CD8-positive, alpha-beta memory T cell (primary cell): ENCODE data around the gene SPDYC. TPM values are rescaled to one million over a fixed set of nuclear protein-coding genes. Genes with fewer than 3 reads are reported as not detected.

ENCODE experiments used
- CTCF ChIA-PET: fragments of 350-600 bp; sonication (Branson Sonifier 250); formaldehyde crosslinking; loops from one replicate; lab custom pipeline; 2021; ENCODE audit warnings: antibody characterized with exemption; lab: Charles Lee
- POLR2A ChIA-PET: fragments of 350-600 bp; sonication (Branson Sonifier 250); formaldehyde crosslinking; loops from one replicate; lab custom pipeline; 2021; ENCODE audit warnings: antibody characterized with exemption; lab: Charles Lee
- DNase-seq, 5 donors: peaks; one replicate each; pipeline versions ENCODE4 v3.0.0 to v3.0.0-alpha.2; 2020 to 2022; ENCODE audit warnings: mixed read lengths in 1 of 5
- H3K27ac ChIP-seq: one replicate; pipeline ENCODE4 v1.7.0; 2013; ENCODE audit warnings: low read depth, mild to moderate bottlenecking, low read length, moderate library complexity
- H3K27me3 ChIP-seq: 2 replicates; pipeline ENCODE4 v1.7.0; 2013; ENCODE audit warnings: low read length, mild to moderate bottlenecking; ENCODE audit not compliant: insufficient read depth, poor library complexity, severe bottlenecking
- H3K36me3 ChIP-seq: 2 replicates; pipeline ENCODE4 v1.7.0; 2013; ENCODE audit warnings: mild to moderate bottlenecking, low read length, moderate library complexity; ENCODE audit not compliant: insufficient read depth
- H3K4me1 ChIP-seq: 2 replicates; pipeline ENCODE4 v1.7.0; 2013; ENCODE audit warnings: mild to moderate bottlenecking, low read length, moderate library complexity; ENCODE audit not compliant: insufficient read depth
- H3K4me3 ChIP-seq: 2 replicates; pipeline ENCODE4 v1.7.0; 2013; ENCODE audit warnings: mild to moderate bottlenecking, low read length
- H3K9me3 ChIP-seq: 2 replicates; pipeline ENCODE4 v1.7.0; 2013; ENCODE audit warnings: mild to moderate bottlenecking, low read length
- H3K27ac Mint-ChIP-seq, 8 donors: one replicate each; pipeline ENCODE4 v1.8.0; 2020 to 2021; ENCODE audit warnings: mixed read lengths in 8 of 8, mild to moderate bottlenecking in 6 of 8, inconsistent platforms in 3 of 8, moderate library complexity in 3 of 8
- H3K27me3 Mint-ChIP-seq, 2 donors: one replicate each; pipeline ENCODE4 v1.8.0; 2020 to 2021; ENCODE audit warnings: mixed read lengths in 2 of 2, mild to moderate bottlenecking in 1 of 2, moderate library complexity in 1 of 2
- H3K36me3 Mint-ChIP-seq, 3 donors: one replicate each; pipeline ENCODE4 v1.8.0; 2020 to 2021; ENCODE audit warnings: mixed read lengths in 3 of 3, inconsistent platforms in 1 of 3, mild to moderate bottlenecking in 1 of 3
- H3K4me1 Mint-ChIP-seq, 3 donors: one replicate each; pipeline ENCODE4 v1.8.0; 2020 to 2021; ENCODE audit warnings: mixed read lengths in 3 of 3, inconsistent platforms in 1 of 3, mild to moderate bottlenecking in 1 of 3
- H3K4me3 Mint-ChIP-seq, 7 donors: one replicate each; pipeline ENCODE4 v1.8.0; 2020 to 2021; ENCODE audit warnings: mixed read lengths in 7 of 7, mild to moderate bottlenecking in 6 of 7, moderate library complexity in 4 of 7, inconsistent platforms in 2 of 7
- H3K9me3 Mint-ChIP-seq, 5 donors: one replicate each; pipeline ENCODE4 v1.8.0; 2020 to 2022; ENCODE audit warnings: mixed read lengths in 5 of 5, mild to moderate bottlenecking in 3 of 5, moderate library complexity in 2 of 5, inconsistent platforms in 1 of 5
- polyA plus RNA-seq: library from polyadenylated mRNA; unstranded; fragments of 300-500 nt; fragmentation: Illumina TruSeq; gene quantifications from one replicate; pipeline ENCODE4 v1.2.3, GENCODE V29; 2021
- total RNA-seq, 2 experiments: library from RNA; stranded (reverse); gene quantifications; one replicate each; pipeline ENCODE4 v1.2.3, GENCODE V29; 2021

Gene SPDYC
- total and polyA plus RNA-seq, 3 experiments from 2014 or later = not detected

DNA sequence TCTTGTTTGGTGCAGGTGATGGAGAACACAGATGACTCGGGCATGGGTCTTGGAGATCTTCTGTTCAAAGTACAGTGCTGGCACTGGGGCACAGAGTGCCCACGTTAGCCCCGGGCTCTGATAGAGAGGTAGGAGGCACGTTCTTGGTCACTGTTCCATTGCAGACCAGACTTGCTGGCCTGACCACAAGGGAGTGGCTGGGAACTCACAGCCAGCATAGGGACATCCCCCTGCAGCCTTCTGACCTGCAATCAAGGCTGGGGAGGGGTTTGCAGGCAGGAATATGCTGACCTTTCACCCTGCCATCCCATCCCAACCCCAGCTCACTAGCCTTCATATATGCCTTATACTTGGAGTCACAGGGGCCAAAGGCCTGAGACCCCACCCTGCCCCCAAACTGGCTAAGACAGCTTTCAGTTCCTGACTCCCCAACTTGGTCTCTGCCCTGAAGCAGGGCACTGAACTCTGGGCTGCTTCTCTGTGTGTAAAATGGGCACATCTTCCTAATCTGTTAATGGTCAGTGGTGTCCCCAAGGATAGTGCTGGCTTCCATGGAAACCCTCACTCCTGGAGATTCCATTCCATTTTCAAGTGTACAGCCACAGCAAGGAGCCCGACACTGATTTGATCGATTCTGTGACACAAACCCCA, 43.3 kb upstream of the SPDYC start:
- Histone ChIP-seq H3K27me3 (no peaks in the 10 kb centered on the region), H3K36me3 (peaks cover 60% of the 10 kb centered on the region), H3K27ac (no peak overlapping the region), H3K9me3 (no peaks in the 10 kb centered on the region), H3K4me1 (peaks cover 7% of the 10 kb centered on the region), H3K4me3 (no peak overlapping the region)
- Mint-ChIP-seq H3K27me3 (no peaks in the 10 kb centered on the region), H3K4me1 (peaks cover 15 to 31% (median 19%) of the 10 kb centered on the region in 3 donors), H3K4me3 (peak overlapping the region in 2 of 7 donors; percentile 17 to 54), H3K27ac (peak overlapping the region in 4 of 8 donors; percentile 29 to 83 (median 68)), H3K9me3 (no peaks in the 10 kb centered on the region), H3K36me3 (peaks cover 3 to 88% (median 8%) of the 10 kb centered on the region in 3 donors)
- ChIA-PET POLR2A (interaction anchor here (0.6 kb wide), 1 partner anchor 9 kb away, joined by 3 read pairs; the partner anchor contains the start of gene ZNHIT2), CTCF (no interaction called here)
- peak in 1 of 5 donors; percentile 31 for DNase-seq

DNA sequence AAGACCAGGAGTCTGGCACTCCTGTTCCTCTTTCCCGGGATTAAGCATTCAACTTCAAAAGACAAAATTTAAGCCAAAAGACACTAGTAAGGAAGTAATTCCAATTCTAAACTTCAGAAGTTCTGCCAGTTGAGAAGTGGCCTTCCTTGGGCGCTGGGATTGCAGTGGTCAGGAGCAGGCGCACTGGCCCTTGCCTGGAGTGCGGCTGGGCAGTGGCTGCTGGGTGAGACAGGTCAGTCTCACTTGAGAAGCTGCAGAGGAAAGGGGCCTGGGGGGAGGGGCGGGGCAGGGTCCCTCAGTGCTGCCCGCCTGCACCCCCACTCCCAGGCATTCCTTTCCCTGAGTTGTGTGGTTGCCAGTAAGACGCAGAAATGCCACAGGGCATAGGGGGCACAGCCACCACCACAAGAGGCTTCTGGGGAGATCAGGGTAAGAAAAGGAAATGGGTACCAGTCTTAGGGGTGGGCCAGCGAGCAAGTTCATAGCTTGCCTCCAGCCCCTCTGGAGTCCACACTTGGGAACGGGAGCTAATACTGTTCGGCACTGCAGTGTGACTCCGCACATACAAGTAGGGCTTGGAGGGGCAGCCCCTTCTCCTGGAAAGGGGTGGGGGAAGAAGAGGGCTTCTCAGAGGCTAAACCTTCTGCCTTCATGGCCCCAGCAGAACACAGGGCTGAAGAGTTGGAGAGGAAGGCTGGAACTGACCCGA, 42.4 kb upstream of the SPDYC start:
- ChIA-PET CTCF (interaction anchor here (1.6 kb wide), 1 partner anchor 280 kb away, joined by 4 read pairs; no protein-coding TSS in a partner anchor), POLR2A (no interaction called here)
- peak in 1 of 5 donors; percentile 32 for DNase-seq
- Mint-ChIP-seq H3K4me1 (peaks cover 9 to 32% (median 12%) of the 10 kb centered on the region in 3 donors), H3K36me3 (peaks cover 0 to 88% (median 8%) of the 10 kb centered on the region in 3 donors), H3K4me3 (no peak overlapping the region), H3K9me3 (no peaks in the 10 kb centered on the region), H3K27ac (peak overlapping the region in 2 of 8 donors; percentile 7 to 33), H3K27me3 (no peaks in the 10 kb centered on the region)
- H3K27ac ChIP-seq = no peak overlapping the region
- no peaks in the 10 kb centered on the region for H3K9me3 ChIP-seq
- H3K4me1 ChIP-seq = peaks cover 11% of the 10 kb centered on the region
- H3K27me3 ChIP-seq = no peaks in the 10 kb centered on the region
- no peak overlapping the region for H3K4me3 ChIP-seq
- peaks cover 69% of the 10 kb centered on the region for H3K36me3 ChIP-seq

DNA sequence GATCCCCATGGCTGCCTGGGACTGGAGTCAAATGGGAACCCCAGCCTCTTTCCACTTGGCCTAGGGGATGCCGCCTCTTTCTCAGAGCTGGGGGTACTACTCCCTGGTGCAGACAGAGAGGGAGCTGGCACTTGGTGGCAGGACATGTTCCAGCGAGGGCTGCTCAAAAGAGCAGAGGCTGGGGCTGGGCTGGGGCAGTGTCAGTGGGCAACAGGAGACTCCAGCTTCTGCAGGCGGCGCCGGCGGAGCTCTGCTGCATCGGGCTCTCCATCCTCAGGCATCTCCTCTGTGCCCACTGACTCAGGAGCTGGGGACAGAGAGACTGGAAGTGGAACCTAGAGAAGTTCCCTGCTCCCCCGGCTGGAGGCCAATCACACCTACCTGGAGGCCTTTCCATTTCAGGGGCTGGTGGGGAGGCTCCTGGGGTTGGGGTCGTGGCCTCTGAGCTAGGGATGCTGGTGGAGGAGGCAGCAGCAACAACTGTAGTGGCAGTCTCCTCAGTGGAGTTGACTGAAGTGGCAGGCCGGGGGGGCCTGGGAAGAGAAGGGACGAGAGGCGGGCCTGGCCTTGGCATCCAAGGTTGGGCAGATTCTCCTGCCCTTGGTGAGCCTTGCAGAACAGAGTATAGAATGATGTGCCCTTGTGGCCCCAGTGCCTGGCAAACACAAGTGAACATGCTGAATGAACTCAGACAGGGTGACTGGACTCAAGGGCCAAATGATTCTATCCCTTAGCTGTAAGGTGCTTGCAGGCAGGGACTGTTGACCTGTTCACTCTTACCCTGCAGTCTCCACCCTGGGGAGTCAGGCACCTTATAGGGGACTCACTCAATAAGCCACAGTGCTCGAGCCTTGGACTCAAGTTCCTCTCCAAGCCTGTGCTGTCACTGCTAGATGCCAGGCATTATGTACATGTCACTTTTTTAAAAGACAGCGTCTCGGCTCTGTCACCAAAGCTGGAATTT, 41.6 kb upstream of the SPDYC start:
- Mint-ChIP-seq H3K27me3 (no peaks in the 10 kb centered on the region), H3K4me1 (peaks cover 13 to 32% (median 16%) of the 10 kb centered on the region in 3 donors), H3K9me3 (no peaks in the 10 kb centered on the region), H3K36me3 (peaks cover 0 to 92% (median 8%) of the 10 kb centered on the region in 3 donors), H3K27ac (peak overlapping the region in 1 of 8 donors; percentile 38), H3K4me3 (no peak overlapping the region)
- Histone ChIP-seq H3K9me3 (no peaks in the 10 kb centered on the region), H3K27me3 (no peaks in the 10 kb centered on the region), H3K36me3 (peaks cover 73% of the 10 kb centered on the region), H3K27ac (no peak overlapping the region), H3K4me3 (no peak overlapping the region), H3K4me1 (peaks cover 12% of the 10 kb centered on the region)
- peak in 1 of 5 donors; percentile 39 for DNase-seq
- ChIA-PET POLR2A (no interaction called here), CTCF (interaction anchor here (1.6 to 2.4 kb wide), 2 partner anchors 17 to 281 kb away, joined by 4 to 10 read pairs; partner anchors contain the start of gene TM7SF2)

DNA sequence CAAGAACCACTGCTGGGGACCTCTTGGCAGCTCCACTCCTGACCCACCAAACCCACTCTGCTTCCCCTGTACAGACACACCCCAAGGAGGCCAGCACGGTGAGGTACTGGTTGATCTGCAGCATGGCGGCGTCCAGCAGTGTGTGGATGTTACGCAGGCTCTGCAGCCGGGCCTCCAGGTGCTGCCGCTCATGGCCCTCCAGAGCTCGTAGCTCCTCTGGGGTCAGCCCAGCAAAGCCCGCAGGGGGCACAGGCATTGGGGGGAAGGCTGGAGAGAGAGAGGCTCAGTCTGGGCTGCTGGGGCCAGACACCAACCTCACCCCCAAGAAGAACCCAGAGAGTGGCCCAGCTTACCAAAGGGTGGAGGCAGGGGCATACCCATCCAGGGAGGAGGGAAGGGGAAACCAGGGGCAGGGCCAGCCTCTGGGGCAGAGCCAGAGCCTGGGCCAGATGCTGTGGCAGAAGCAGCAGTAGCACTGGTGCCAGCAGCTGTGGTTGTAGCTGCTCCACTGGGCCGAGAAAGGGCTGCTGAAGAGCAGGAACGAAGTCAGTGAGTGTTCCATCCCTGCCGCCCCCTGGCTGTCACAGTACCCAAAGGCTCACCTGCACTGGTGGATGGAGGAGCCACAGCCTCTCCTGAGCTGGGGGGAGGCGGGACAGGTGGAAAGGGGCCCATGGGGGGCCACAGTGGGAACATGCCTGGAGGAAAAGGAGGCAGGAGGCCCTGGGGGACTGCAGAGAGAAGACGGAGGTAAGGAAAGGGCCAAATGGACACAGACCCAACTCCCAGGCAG, 40.2 kb upstream of the SPDYC start:
- ChIA-PET POLR2A (interaction anchor here (0.6 kb wide), 1 partner anchor 1291 kb away, joined by 4 read pairs; the partner anchor contains the start of gene NPAS4), CTCF (interaction anchor here (0.9 to 2.4 kb wide), 3 partner anchors 8 to 18 kb away, joined by 3 to 10 read pairs (median 3); partner anchors contain the start of genes FAU, MRPL49, TM7SF2 and ZNHIT2)
- Mint-ChIP-seq H3K4me3 (peak overlapping the region in 1 of 7 donors; percentile 64), H3K27ac (peak overlapping the region in 1 of 8 donors; percentile 52), H3K27me3 (peaks cover 0 to under 1% of the 10 kb centered on the region in 2 donors), H3K4me1 (peaks cover 16 to 34% (median 17%) of the 10 kb centered on the region in 3 donors), H3K36me3 (peaks cover 0 to 95% (median 7%) of the 10 kb centered on the region in 3 donors), H3K9me3 (no peaks in the 10 kb centered on the region)
- H3K27me3 ChIP-seq = no peaks in the 10 kb centered on the region
- H3K9me3 ChIP-seq = no peaks in the 10 kb centered on the region
- no peak overlapping the region for H3K27ac ChIP-seq
- H3K4me1 ChIP-seq = peaks cover 15% of the 10 kb centered on the region
- H3K36me3 ChIP-seq = peaks cover 66% of the 10 kb centered on the region
- DNase-seq = peak in 1 of 5 donors; percentile 44
- H3K4me3 ChIP-seq = no peak overlapping the region

DNA sequence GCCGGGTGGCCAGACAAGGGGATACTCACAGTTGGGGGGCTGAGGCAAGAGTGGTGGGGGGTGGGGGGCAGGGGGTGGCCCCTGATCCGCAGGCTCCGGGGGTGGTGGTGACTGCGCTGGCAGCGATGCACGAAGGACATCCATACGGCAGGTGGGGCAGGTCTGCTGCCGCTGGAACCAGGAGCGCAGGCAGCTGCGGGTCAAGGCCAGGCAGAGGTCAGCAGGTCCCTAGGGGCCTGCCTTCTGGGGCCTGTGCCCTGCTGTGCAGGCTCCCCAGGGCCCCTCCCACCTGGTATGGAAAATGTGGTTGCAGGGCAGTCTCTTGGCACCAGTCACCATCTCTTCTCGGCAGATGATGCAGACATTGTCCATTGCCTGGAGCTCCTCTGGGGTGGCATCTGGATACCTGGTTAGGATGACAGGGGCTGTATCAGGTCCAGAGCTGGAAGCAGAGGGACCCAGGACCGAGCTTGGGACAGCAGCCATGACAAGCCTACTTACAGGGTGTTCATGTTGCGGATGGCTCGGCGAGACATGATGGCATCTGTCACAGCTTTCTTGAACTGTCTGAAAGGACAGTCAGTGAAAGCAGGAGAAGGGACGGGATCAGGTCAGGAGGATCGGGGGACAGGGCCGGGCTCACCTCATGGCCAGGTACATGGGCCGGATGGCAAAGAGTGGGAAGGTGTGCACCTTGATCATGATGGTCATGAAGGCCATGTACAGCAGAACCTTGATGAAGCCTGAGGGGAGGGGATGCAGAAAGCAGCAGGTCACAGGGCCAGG, 39.2 kb upstream of the SPDYC start:
- Mint-ChIP-seq H3K4me3 (peak overlapping the region in 4 of 7 donors; percentile 20 to 99 (median 50)), H3K27ac (peak overlapping the region in 6 of 8 donors; percentile 26 to 92 (median 56)), H3K27me3 (peaks cover 0 to 3% of the 10 kb centered on the region in 2 donors), H3K36me3 (peaks cover 0 to 88% (median 5%) of the 10 kb centered on the region in 3 donors), H3K9me3 (no peaks in the 10 kb centered on the region), H3K4me1 (peaks cover 24 to 43% (median 27%) of the 10 kb centered on the region in 3 donors)
- H3K9me3 ChIP-seq = no peaks in the 10 kb centered on the region
- H3K36me3 ChIP-seq = peaks cover 57% of the 10 kb centered on the region
- CTCF ChIA-PET = interaction anchor here (0.9 to 2.4 kb wide), 7 partner anchors 9 to 50 kb away, joined by 3 to 10 read pairs (median 5); partner anchors contain the start of genes CAPN1, FAU, MRPL49 and TM7SF2
- H3K4me3 ChIP-seq = no peak overlapping the region
- DNase-seq = peak in 1 of 5 donors; percentile 38
- POLR2A ChIA-PET = interaction anchor here (1.0 to 1.8 kb wide), 2 partner anchors 9 to 13 kb away, joined by 4 to 11 read pairs; partner anchors contain the start of genes FAU, MRPL49 and ZNHIT2
- H3K27ac ChIP-seq = no peak overlapping the region
- peaks cover 21% of the 10 kb centered on the region for H3K4me1 ChIP-seq
- H3K27me3 ChIP-seq = no peaks in the 10 kb centered on the region

DNA sequence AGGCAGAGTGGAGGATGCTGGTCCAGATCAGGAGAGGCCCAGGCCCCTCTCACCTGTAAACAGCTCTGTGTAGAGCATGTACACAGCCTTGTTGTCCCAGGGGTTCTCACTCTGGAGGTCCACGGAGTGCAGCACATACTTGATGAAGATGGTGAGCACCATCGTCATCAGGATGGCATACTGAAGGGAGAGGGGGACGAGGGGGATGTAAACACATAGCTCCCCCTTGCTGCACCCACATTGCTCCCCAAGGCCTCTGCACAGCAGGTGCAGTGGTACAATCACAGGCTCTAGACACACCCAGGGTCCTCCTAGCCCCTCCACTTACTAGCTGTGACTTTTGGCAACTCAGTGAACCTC, 38.6 kb upstream of the SPDYC start:
- POLR2A ChIA-PET = interaction anchor here (1.0 to 1.8 kb wide), 2 partner anchors 9 to 14 kb away, joined by 4 to 11 read pairs; partner anchors contain the start of genes FAU, MRPL49 and ZNHIT2
- H3K4me3 Mint-ChIP-seq = peak overlapping the region in 4 of 7 donors; percentile 20 to 99 (median 50)
- Histone ChIP-seq H3K36me3 (peaks cover 53% of the 10 kb centered on the region), H3K9me3 (no peaks in the 10 kb centered on the region), H3K4me3 (no peak overlapping the region), H3K27ac (no peak overlapping the region), H3K27me3 (no peaks in the 10 kb centered on the region), H3K4me1 (peaks cover 27% of the 10 kb centered on the region)
- H3K9me3 Mint-ChIP-seq = no peaks in the 10 kb centered on the region
- peak in 1 of 5 donors; percentile 24 for DNase-seq
- H3K36me3 Mint-ChIP-seq = peaks cover 0 to 83% (median 5%) of the 10 kb centered on the region in 3 donors
- peak overlapping the region in 7 of 8 donors; percentile 14 to 92 (median 42) for H3K27ac Mint-ChIP-seq
- H3K27me3 Mint-ChIP-seq = peaks cover 0 to 4% of the 10 kb centered on the region in 2 donors
- peaks cover 30 to 49% (median 32%) of the 10 kb centered on the region in 3 donors for H3K4me1 Mint-ChIP-seq
- CTCF ChIA-PET = interaction anchor here (0.6 to 1.7 kb wide), 6 partner anchors 10 to 121 kb away, joined by 3 to 5 read pairs (median 4); partner anchors contain the start of genes CAPN1, FAU, MRPL49 and TM7SF2
